Effector memory CD8-positive, alpha-beta T cell (primary cell): Measurements from ENCODE around the gene OR4D1.

Experiments used
- ATAC-seq: fragments of 150-1000 bp; cut with Tn5 transposase; replicated peaks from 2 replicates; pipeline ENCODE4 v1.10.0; 2021; ENCODE audit warnings: mild to moderate bottlenecking, moderate library complexity
- DNase-seq, 3 experiments: peaks; one replicate each; pipeline ENCODE4 v3.0.0; 2021
- H3K27ac Mint-ChIP-seq, 2 donors: one replicate each; pipeline ENCODE4 v1.8.0; 2022; ENCODE audit warnings: mild to moderate bottlenecking in 2 of 2, mixed read lengths in 2 of 2, moderate library complexity in 2 of 2
- H3K27me3 Mint-ChIP-seq, 2 donors: one replicate each; pipeline ENCODE4 v1.8.0; 2022; ENCODE audit warnings: mixed read lengths in 2 of 2
- H3K36me3 Mint-ChIP-seq: one replicate; pipeline ENCODE4 v1.8.0; 2022; ENCODE audit warnings: mild to moderate bottlenecking, moderate library complexity, mixed read lengths; ENCODE audit not compliant: insufficient read depth
- H3K4me1 Mint-ChIP-seq, 2 donors: one replicate each; pipeline ENCODE4 v1.8.0; 2022; ENCODE audit warnings: low read depth in 2 of 2, mixed read lengths in 2 of 2
- H3K4me3 Mint-ChIP-seq, 2 donors: one replicate each; pipeline ENCODE4 v1.8.0; 2022; ENCODE audit warnings: mild to moderate bottlenecking in 2 of 2, mixed read lengths in 2 of 2, moderate library complexity in 2 of 2
- H3K9me3 Mint-ChIP-seq, 2 donors: one replicate each; pipeline ENCODE4 v1.8.0; 2022; ENCODE audit warnings: mixed read lengths in 2 of 2

OR4D1 gene

DNA sequence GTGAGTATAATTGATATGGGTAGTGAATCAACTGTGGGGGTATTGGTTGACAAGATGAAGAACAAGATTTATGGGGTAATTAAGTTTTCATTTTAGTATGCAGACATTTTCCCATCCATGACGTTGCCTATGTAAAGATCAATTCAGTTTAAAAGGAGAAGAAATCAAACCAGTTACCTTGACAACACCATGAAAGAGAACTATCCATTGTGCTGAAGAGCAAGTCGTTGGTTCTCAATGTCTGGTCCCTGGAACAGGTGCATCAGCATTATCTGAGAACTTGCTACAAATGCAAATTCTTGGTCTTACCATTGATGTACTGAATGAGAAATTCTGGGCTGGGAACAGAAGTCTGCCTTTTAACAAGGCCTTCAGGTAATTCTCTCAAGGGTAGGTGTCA, 17.8 kb downstream of the OR4D1 start:
- H3K27me3 Mint-ChIP-seq, result no peaks in the 10 kb centered on the region
- H3K36me3 Mint-ChIP-seq, result no peaks in the 10 kb centered on the region
- H3K9me3 Mint-ChIP-seq, result peaks cover 0 to 3% of the 10 kb centered on the region in 2 donors
- ATAC-seq (no peak), DNase-seq (no peak)
- H3K4me3 Mint-ChIP-seq, result no peak overlapping the region
- H3K27ac Mint-ChIP-seq, result no peak overlapping the region
- peaks cover 23 to 44% of the 10 kb centered on the region in 2 donors for H3K4me1 Mint-ChIP-seq

GRCh38 chr17:58166682-58167081, 18.5 kb downstream of the OR4D1 start, which contains the start of gene OR4D2:
Gene OR4D2, plus strand, starts transcription at chr17:58166982. Its CDS starts 2,674 bp downstream, at chr17:58169656.
- H3K4me3 Mint-ChIP-seq, result peak within 1 kb of the TSS in 1 of 2 donors; percentile 33
- H3K9me3 Mint-ChIP-seq, result peaks cover 0 to 3% of the 10 kb centered on the region in 2 donors
- H3K4me1 Mint-ChIP-seq, result peaks cover 28 to 45% of the 10 kb centered on the region in 2 donors
- peak within 1 kb of the TSS in 1 of 2 donors; percentile 41 for H3K27ac Mint-ChIP-seq
- no peaks in the 10 kb centered on the region for H3K36me3 Mint-ChIP-seq
- ATAC-seq, result no peak
- no peak for DNase-seq
- no peaks in the 10 kb centered on the region for H3K27me3 Mint-ChIP-seq

DNA sequence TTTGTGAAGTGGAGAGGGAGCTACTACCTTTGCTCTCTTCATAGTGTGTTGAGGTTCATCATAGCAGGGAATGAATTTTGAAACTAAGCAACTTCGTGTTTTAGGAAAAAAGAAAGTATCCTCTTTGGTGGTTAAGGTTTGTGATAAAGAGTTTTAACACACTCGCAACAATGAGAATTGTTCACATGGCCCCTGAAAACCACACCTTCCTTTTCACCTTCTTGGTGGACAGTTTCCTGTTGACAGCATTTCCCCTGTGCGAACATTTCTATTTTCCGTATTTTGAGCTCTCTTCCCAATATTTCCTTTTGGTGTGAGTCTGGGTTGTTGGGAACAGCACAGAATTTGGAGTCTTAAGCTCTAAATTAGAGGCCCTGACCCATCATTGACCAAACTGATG, 22.4 kb downstream of the OR4D1 start:
- no peaks in the 10 kb centered on the region for H3K27me3 Mint-ChIP-seq
- DNase-seq, result no peak
- ATAC-seq, result no peak

DNA sequence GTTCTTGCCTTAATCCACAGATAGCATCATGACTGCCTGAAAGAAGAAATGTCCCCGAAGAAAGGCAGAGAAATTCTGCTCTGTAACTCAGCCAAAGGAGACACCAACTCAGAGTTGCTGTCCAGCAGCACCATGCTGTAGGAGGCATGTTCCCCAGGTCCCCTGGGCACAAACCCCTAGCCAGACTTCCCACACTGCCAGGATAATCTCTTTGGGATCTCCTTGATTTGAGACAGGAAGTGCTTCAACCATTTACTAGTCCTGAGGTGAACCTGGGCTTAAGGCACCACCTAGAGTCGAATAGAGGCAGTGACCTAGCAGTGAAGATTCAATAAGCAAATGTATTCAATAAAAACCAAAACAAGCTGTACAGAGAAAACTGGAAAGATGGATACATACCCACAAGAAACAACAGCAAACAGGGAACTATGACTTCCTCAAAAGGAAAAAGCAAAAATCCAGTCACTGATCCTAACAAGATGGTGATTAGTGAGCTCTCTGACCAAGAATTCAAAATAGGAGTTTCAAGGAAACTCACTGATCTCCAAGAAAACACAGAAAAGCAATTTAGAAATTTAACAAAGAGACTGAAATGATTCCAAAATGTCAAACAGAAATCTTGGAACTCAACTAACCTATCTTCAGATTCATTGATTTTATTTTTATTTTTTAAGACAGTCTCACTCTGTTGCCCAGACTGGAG, 24.3 kb downstream of the OR4D1 start:
- H3K4me1 Mint-ChIP-seq, result peaks cover 31 to 49% of the 10 kb centered on the region in 2 donors
- peaks cover 0 to 3% of the 10 kb centered on the region in 2 donors for H3K9me3 Mint-ChIP-seq
- H3K27ac Mint-ChIP-seq, result peak overlapping the region in 1 of 2 donors; percentile 23
- no peaks in the 10 kb centered on the region for H3K36me3 Mint-ChIP-seq
- peaks cover 0 to 14% of the 10 kb centered on the region in 2 donors for H3K27me3 Mint-ChIP-seq
- H3K4me3 Mint-ChIP-seq, result peak overlapping the region; percentile 46 to 55
- ATAC-seq (peak; percentile 91), DNase-seq (peak; percentile 38 to 48 (median 40))

More for the DNA sequence above, 22.4 kb downstream of the OR4D1 start:
- peak overlapping the region; percentile 95 to 97 for H3K27ac Mint-ChIP-seq
- H3K36me3 Mint-ChIP-seq, result no peaks in the 10 kb centered on the region
- H3K9me3 Mint-ChIP-seq, result peaks cover 0 to 3% of the 10 kb centered on the region in 2 donors
- H3K4me3 Mint-ChIP-seq, result peak overlapping the region; percentile 64 to 67
- H3K4me1 Mint-ChIP-seq, result peaks cover 36 to 55% of the 10 kb centered on the region in 2 donors

DNA sequence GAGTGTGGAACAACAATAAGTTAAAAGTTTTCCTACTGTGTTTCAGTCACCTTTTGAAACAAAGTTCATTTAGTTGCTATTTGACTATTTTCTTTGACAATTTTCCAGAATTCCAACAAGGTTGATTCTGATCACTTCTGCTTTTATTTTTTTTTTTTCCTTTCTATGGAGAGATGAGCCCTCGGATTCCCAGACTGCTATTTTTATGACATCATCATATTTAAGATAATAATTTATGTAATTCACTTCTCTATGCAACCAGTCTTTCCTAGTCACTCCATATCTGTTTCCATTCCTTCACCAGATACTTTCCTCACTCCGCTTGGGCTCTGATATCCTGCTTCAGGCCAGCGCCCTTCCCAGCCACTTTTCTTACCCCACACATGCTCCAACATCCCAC, 26.7 kb downstream of the OR4D1 start:
- H3K4me1 Mint-ChIP-seq, result peaks cover 23 to 26% of the 10 kb centered on the region in 2 donors
- H3K27me3 Mint-ChIP-seq, result peaks cover 0 to 16% of the 10 kb centered on the region in 2 donors
- no peaks in the 10 kb centered on the region for H3K36me3 Mint-ChIP-seq
- no peak overlapping the region for H3K27ac Mint-ChIP-seq
- ATAC-seq, result no peak
- no peak for DNase-seq
- H3K4me3 Mint-ChIP-seq, result no peak overlapping the region
- no peaks in the 10 kb centered on the region for H3K9me3 Mint-ChIP-seq

DNA sequence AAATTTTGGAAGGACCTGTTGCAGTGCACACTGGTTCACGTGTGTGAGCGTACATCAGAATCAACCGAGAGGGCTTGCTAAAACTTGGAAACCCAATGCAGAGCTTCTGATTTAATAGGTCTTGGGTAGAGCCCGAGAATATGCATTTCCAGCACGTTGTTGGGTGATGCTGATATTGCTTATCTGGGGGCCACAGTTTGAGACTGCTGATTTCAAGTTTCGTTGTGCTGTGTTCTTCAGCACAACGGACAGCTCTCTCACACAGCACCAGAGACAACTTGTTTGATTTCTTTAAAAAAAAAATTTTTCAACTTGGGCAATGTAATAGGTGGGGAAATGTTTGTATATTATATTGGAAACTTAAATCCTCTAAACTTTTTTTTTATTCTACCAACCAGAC, 28.0 kb downstream of the OR4D1 start:
- peaks cover 0 to 16% of the 10 kb centered on the region in 2 donors for H3K27me3 Mint-ChIP-seq
- H3K4me3 Mint-ChIP-seq, result no peak overlapping the region
- H3K27ac Mint-ChIP-seq, result no peak overlapping the region
- no peaks in the 10 kb centered on the region for H3K36me3 Mint-ChIP-seq
- ATAC-seq (no peak), DNase-seq (no peak)
- no peaks in the 10 kb centered on the region for H3K9me3 Mint-ChIP-seq
- peaks cover 13 to 15% of the 10 kb centered on the region in 2 donors for H3K4me1 Mint-ChIP-seq

- peaks cover 0 to 11% of the 10 kb centered on the region in 2 donors for H3K27me3 Mint-ChIP-seq
- H3K27ac Mint-ChIP-seq, result no peak overlapping the region
- no peaks in the 10 kb centered on the region for H3K4me1 Mint-ChIP-seq
- no peaks in the 10 kb centered on the region for H3K9me3 Mint-ChIP-seq
- no peak overlapping the region for H3K4me3 Mint-ChIP-seq
- DNase-seq (no peak), ATAC-seq (no peak)
- no peaks in the 10 kb centered on the region for H3K36me3 Mint-ChIP-seq
These were observed 33.6 kb downstream of the OR4D1 start for GRCh38 chr17:58181796-58182195.

GRCh38 chr17:58183514-58183913, 35.3 kb downstream of the OR4D1 start:
- no peak for DNase-seq
- Mint-ChIP-seq H3K36me3 (no peaks in the 10 kb centered on the region), H3K4me3 (no peak overlapping the region), H3K27me3 (peaks cover 7 to 18% of the 10 kb centered on the region in 2 donors), H3K27ac (peak overlapping the region in 1 of 2 donors; percentile 12), H3K4me1 (no peaks in the 10 kb centered on the region), H3K9me3 (no peaks in the 10 kb centered on the region)
- no peak for ATAC-seq

GRCh38 chr17:58184308-58184985, 36.3 kb downstream of the OR4D1 start:
- Mint-ChIP-seq H3K27ac (no peak overlapping the region), H3K36me3 (no peaks in the 10 kb centered on the region), H3K27me3 (peaks cover 11 to 21% of the 10 kb centered on the region in 2 donors), H3K4me3 (no peak overlapping the region), H3K4me1 (no peaks in the 10 kb centered on the region), H3K9me3 (no peaks in the 10 kb centered on the region)
- DNase-seq (no peak), ATAC-seq (no peak)

DNA sequence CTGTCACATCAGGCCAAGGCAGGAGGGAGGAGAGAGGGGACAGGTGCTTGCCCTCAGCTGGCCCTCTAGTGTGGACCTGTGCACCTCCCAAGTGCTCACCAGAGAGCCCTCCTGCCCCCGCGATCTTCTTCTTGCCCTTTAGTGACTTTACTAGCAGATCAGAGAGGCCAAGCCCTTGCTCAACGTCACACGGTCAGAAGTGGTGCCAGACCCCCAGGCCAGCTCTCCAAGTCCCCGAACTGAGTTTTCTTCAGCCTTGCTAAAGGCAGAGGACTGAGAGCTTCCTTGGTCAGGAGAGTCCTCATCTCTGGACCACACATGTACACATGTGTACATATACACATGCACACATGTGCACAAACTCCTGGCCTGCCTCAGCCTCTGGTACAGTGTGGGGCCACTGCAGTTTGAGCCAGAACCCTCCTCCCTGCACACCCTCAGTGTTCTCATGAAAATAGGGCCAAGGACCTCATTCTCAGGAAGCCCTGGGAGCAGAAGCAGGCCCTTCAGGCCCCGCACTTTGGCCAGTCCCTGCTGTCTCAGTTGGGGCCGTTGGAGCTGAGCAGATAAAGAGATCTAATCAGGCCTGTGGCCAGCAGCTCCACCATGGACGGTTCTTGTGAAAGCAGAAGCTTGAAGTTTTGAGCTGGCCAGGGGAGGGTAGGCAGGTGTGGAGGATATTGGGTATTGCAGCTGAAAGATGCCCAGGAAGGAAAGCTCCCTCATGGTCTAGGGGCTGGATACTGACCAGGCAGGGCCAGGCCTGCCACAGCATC, 37.0 kb downstream of the OR4D1 start:
- H3K27ac Mint-ChIP-seq, result no peak overlapping the region
- DNase-seq (no peak), ATAC-seq (no peak)
- no peak overlapping the region for H3K4me3 Mint-ChIP-seq
- H3K4me1 Mint-ChIP-seq, result no peaks in the 10 kb centered on the region
- no peaks in the 10 kb centered on the region for H3K9me3 Mint-ChIP-seq
- H3K36me3 Mint-ChIP-seq, result no peaks in the 10 kb centered on the region
- peaks cover 18 to 29% of the 10 kb centered on the region in 2 donors for H3K27me3 Mint-ChIP-seq

- Mint-ChIP-seq H3K4me3 (no peak overlapping the region), H3K36me3 (no peaks in the 10 kb centered on the region), H3K9me3 (no peaks in the 10 kb centered on the region), H3K4me1 (no peaks in the 10 kb centered on the region), H3K27me3 (peaks cover 29 to 43% of the 10 kb centered on the region in 2 donors), H3K27ac (peak overlapping the region in 1 of 2 donors; percentile 72)
- DNase-seq (no peak), ATAC-seq (no peak)
These were observed 38.4 kb downstream of the OR4D1 start for GRCh38 chr17:58186591-58186990.

GRCh38 chr17:58187063-58187462, 38.9 kb downstream of the OR4D1 start:
- H3K36me3 Mint-ChIP-seq, result no peaks in the 10 kb centered on the region
- no peaks in the 10 kb centered on the region for H3K9me3 Mint-ChIP-seq
- no peak overlapping the region for H3K27ac Mint-ChIP-seq
- peaks cover 29 to 48% of the 10 kb centered on the region in 2 donors for H3K27me3 Mint-ChIP-seq
- DNase-seq (no peak), ATAC-seq (no peak)
- no peak overlapping the region for H3K4me3 Mint-ChIP-seq
- no peaks in the 10 kb centered on the region for H3K4me1 Mint-ChIP-seq

DNA sequence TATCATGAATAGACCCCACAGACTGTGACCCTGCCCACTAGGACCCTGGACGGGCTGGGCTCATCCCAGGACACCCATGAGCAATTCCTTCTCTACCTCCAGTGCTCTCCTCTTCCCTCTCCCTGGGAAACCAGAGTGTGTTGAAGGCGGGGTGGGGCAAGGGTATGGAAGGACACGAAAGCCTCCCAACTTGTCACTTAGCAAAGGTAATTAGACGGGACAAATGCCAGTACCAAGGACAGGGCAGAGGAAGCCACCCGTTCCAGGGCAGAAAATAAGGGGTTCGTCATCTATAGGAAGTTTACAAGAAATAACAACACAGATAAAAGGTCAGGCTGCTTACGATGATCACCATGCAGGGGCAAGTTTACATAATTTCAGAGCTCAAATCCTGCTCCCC, 39.5 kb downstream of the OR4D1 start:
- Mint-ChIP-seq H3K27ac (no peak overlapping the region), H3K36me3 (no peaks in the 10 kb centered on the region), H3K27me3 (peaks cover 29 to 52% of the 10 kb centered on the region in 2 donors), H3K4me3 (no peak overlapping the region), H3K9me3 (no peaks in the 10 kb centered on the region), H3K4me1 (no peaks in the 10 kb centered on the region)
- DNase-seq (no peak), ATAC-seq (no peak)
